Measurements from ENCODE around the gene ZNF362.

The ZNF362 gene

GRCh38 chr1:33331444-33332356 is 75.4 kb downstream of the ZNF362 start:
- H3K9ac ChIP-seq (ENCODE audit: low read depth, low read length): no peak overlapping the region
- H3K9me3 ChIP-seq (ENCODE audit: control insufficient read depth, insufficient read depth, low read length): no peaks in the 10 kb centered on the region
- H3K36me3 ChIP-seq (ENCODE audit: insufficient read depth, low read length): peaks cover 13% of the 10 kb centered on the region
- H3K4me1 ChIP-seq (ENCODE audit: insufficient read depth, low read length): no peaks in the 10 kb centered on the region

- H3K9me3 ChIP-seq (ENCODE audit: control insufficient read depth, insufficient read depth, low read length): no peaks in the 10 kb centered on the region
- peaks cover 13% of the 10 kb centered on the region for H3K36me3 ChIP-seq (ENCODE audit: insufficient read depth, low read length)
- H3K4me1 ChIP-seq (ENCODE audit: insufficient read depth, low read length): no peaks in the 10 kb centered on the region
- H3K9ac ChIP-seq (ENCODE audit: low read depth, low read length): no peak overlapping the region
Measured at GRCh38 chr1:33332357-33332789, 76.1 kb downstream of the ZNF362 start.

- Histone ChIP-seq H3K9ac (ENCODE audit: low read depth, low read length) (no peak overlapping the region), H3K9me3 (ENCODE audit: control insufficient read depth, insufficient read depth, low read length) (no peaks in the 10 kb centered on the region), H3K4me1 (ENCODE audit: insufficient read depth, low read length) (peaks cover under 1% of the 10 kb centered on the region; the same call in 1 of the 2 replicates), H3K36me3 (ENCODE audit: insufficient read depth, low read length) (peaks cover 13% of the 10 kb centered on the region)
Measured at GRCh38 chr1:33332881-33333280, 76.6 kb downstream of the ZNF362 start.

GRCh38 chr1:33334081-33334552 is 77.8 kb downstream of the ZNF362 start:
- Histone ChIP-seq H3K4me1 (ENCODE audit: insufficient read depth, low read length) (peaks cover 12% of the 10 kb centered on the region), H3K9ac (ENCODE audit: low read depth, low read length) (no peak overlapping the region), H3K36me3 (ENCODE audit: insufficient read depth, low read length) (peaks cover 11% of the 10 kb centered on the region)

DNA sequence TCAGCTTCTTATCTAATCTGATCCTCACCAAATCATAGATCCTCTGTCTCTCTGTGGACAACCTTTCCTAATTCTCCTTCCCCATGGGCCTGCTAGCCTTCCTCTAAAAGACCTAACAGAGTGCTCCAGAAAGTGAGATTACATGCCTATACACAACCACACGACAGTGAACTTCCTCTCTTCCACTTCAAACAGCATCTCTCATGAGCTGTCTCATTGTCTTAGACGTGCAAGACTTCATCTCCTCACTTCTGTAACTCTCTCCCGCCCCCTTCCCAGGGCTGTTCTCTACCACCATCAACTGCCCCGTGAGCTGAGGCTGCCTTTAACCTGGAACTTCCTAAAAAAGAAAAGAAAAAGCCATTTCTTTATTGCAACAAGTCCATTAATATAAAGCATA is 78.7 kb downstream of the ZNF362 start:
- peaks cover 17% of the 10 kb centered on the region for H3K4me1 ChIP-seq (ENCODE audit: insufficient read depth, low read length)
- H3K36me3 ChIP-seq (ENCODE audit: insufficient read depth, low read length): peaks cover 11% of the 10 kb centered on the region
- no peak overlapping the region for H3K9ac ChIP-seq (ENCODE audit: low read depth, low read length)
- H3K9me3 ChIP-seq (ENCODE audit: control insufficient read depth, insufficient read depth, low read length): no peaks in the 10 kb centered on the region

More at GRCh38 chr1:33334081-33334552, 77.8 kb downstream of the ZNF362 start:
- H3K9me3 ChIP-seq (ENCODE audit: control insufficient read depth, insufficient read depth, low read length): no peaks in the 10 kb centered on the region

- no peak overlapping the region for H3K9ac ChIP-seq (ENCODE audit: low read depth, low read length)
- peaks cover 23% of the 10 kb centered on the region for H3K4me1 ChIP-seq (ENCODE audit: insufficient read depth, low read length)
- H3K36me3 ChIP-seq (ENCODE audit: insufficient read depth, low read length): peaks cover 7% of the 10 kb centered on the region; the same call in 1 of the 2 replicates
- no peaks in the 10 kb centered on the region for H3K9me3 ChIP-seq (ENCODE audit: control insufficient read depth, insufficient read depth, low read length)
Measured at GRCh38 chr1:33336580-33336979, 80.3 kb downstream of the ZNF362 start.

- Histone ChIP-seq H3K4me1 (ENCODE audit: insufficient read depth, low read length) (peaks cover 29% of the 10 kb centered on the region), H3K36me3 (ENCODE audit: insufficient read depth, low read length) (peaks cover 7% of the 10 kb centered on the region; the same call in 1 of the 2 replicates), H3K9ac (ENCODE audit: low read depth, low read length) (no peak overlapping the region), H3K9me3 (ENCODE audit: control insufficient read depth, insufficient read depth, low read length) (no peaks in the 10 kb centered on the region)
Measured at GRCh38 chr1:33337441-33337840, 81.1 kb downstream of the ZNF362 start.

DNA sequence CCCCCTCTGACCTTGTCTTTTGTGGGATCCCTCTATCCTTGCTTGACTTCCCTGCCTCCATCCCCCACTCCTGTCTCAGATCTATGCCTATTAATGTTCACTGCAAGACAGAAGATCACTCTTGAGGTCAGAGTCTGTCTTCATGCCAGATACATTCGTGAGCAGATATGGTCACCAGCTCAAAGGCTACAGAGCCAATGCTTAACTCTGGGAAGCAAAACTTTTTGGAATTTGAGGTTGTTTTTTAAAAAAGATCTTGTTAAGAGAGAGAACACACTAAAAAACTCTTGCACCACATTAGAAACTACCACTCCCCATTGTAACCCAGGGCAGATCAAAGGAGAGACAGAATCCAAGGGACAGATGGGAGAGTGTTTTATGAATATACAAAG is 81.8 kb downstream of the ZNF362 start:
- peaks cover 35% of the 10 kb centered on the region for H3K4me1 ChIP-seq (ENCODE audit: insufficient read depth, low read length)
- H3K36me3 ChIP-seq (ENCODE audit: insufficient read depth, low read length): peaks cover 7% of the 10 kb centered on the region; the same call in 1 of the 2 replicates
- no peak overlapping the region for H3K9ac ChIP-seq (ENCODE audit: low read depth, low read length)
- H3K9me3 ChIP-seq (ENCODE audit: control insufficient read depth, insufficient read depth, low read length): no peaks in the 10 kb centered on the region

DNA sequence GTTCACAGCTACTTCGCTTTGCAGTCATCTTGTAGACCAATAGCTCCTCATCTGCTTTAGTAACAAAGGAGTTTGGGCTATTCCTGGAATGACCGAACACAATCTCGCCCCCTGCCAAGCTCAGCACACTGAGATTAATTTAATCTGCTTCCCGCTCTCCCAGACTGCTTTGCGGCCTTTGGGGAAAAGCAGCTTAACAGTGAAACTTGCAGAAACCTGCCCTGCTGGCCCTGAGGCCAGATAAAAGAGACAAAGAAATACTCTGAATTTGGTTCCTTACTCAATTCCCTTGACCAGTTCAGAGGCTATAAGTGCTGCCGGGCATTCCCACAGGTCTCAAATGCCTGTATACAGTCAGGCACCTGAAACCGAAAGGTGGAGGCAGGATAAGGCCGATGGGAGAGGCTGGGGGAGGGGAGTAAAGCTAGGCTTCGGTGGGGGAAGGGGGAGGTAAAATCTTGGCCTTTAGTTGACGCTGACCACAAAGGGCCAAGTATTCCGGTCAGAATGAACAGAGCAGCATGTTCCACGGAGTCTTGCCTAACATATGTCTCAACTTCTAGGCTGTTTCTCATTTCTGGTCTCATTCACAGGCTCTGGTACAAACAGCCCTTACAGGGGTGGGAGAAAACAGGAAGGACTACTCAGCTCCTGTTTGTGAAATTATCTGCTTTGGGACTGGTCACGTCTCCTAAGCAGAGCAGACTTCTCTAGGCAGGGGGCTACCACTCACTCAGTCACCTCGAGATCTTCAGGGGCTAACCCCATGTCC is 82.3 kb downstream of the ZNF362 start:
- Histone ChIP-seq H3K36me3 (ENCODE audit: insufficient read depth, low read length) (peaks cover 4% of the 10 kb centered on the region; the same call in 1 of the 2 replicates), H3K4me1 (ENCODE audit: insufficient read depth, low read length) (peaks cover 35% of the 10 kb centered on the region)

GRCh38 chr1:33339413-33339812 is 83.1 kb downstream of the ZNF362 start:
- Histone ChIP-seq H3K9me3 (ENCODE audit: control insufficient read depth, insufficient read depth, low read length) (no peaks in the 10 kb centered on the region), H3K9ac (ENCODE audit: low read depth, low read length) (no peak overlapping the region), H3K36me3 (ENCODE audit: insufficient read depth, low read length) (no peaks in the 10 kb centered on the region), H3K4me1 (ENCODE audit: insufficient read depth, low read length) (peaks cover 35% of the 10 kb centered on the region)

More for the DNA sequence above, 82.3 kb downstream of the ZNF362 start:
- H3K9ac ChIP-seq (ENCODE audit: low read depth, low read length): no peak overlapping the region
- no peaks in the 10 kb centered on the region for H3K9me3 ChIP-seq (ENCODE audit: control insufficient read depth, insufficient read depth, low read length)

- H3K9ac ChIP-seq (ENCODE audit: low read depth, low read length): no peak overlapping the region
- no peaks in the 10 kb centered on the region for H3K36me3 ChIP-seq (ENCODE audit: insufficient read depth, low read length)
- H3K4me1 ChIP-seq (ENCODE audit: insufficient read depth, low read length): peaks cover 38% of the 10 kb centered on the region
- no peaks in the 10 kb centered on the region for H3K9me3 ChIP-seq (ENCODE audit: control insufficient read depth, insufficient read depth, low read length)
Measured at GRCh38 chr1:33341190-33341589, 84.9 kb downstream of the ZNF362 start.

GRCh38 chr1:33342041-33342723 is 85.9 kb downstream of the ZNF362 start:
- Histone ChIP-seq H3K36me3 (ENCODE audit: insufficient read depth, low read length) (no peaks in the 10 kb centered on the region; the same call in 1 of the 2 replicates), H3K9ac (ENCODE audit: low read depth, low read length) (no peak overlapping the region; the same call in 1 of the 2 replicates), H3K9me3 (ENCODE audit: control insufficient read depth, insufficient read depth, low read length) (no peaks in the 10 kb centered on the region), H3K4me1 (ENCODE audit: insufficient read depth, low read length) (peaks cover 48% of the 10 kb centered on the region)

GRCh38 chr1:33343539-33343938 is 87.2 kb downstream of the ZNF362 start:
- Histone ChIP-seq H3K36me3 (ENCODE audit: insufficient read depth, low read length) (no peaks in the 10 kb centered on the region; the same call in 1 of the 2 replicates), H3K9ac (ENCODE audit: low read depth, low read length) (no peak overlapping the region), H3K9me3 (ENCODE audit: control insufficient read depth, insufficient read depth, low read length) (no peaks in the 10 kb centered on the region), H3K4me1 (ENCODE audit: insufficient read depth, low read length) (peaks cover 50% of the 10 kb centered on the region)

Data from ES-I3 (cell line).